Coronary artery (tissue), 2 donors: ENCODE measurements around the gene PIGV.
"Not testable (repeated sequence)": the region's sequence is repeated elsewhere in the genome, so short reads cannot be mapped to it uniquely, and the experiment has no call there.

Experiments used
- DNase-seq: peaks from one replicate; pipeline ENCODE4 v3.0.0-alpha.2; 2017; ENCODE audit warnings: low spot score
- H3K27ac ChIP-seq, 2 donors: fragments of 200-600 bp; sonication (generic); one replicate each; pipeline ENCODE4 v1.5.1; 2016 to 2019
- H3K4me3 ChIP-seq: fragments of 200-600 bp; sonication (generic); 2 replicates; pipeline ENCODE4 v1.5.1; 2016; ENCODE audit warnings: mild to moderate bottlenecking, moderate library complexity
- CTCF ChIP-seq: fragments of 200-600 bp; sonication (generic); IDR thresholded peaks from one replicate; pipeline ENCODE4 v1.5.1; 2019; ENCODE audit warnings: antibody characterized with exemption

The PIGV gene

GRCh38 chr1:26839779-26840178 is 52.0 kb downstream of the PIGV start:
- Histone ChIP-seq H3K27ac (no peak overlapping the region), H3K4me3 (no peak overlapping the region)
- no peak for DNase-seq
- TF ChIP-seq CTCF, result no peak

GRCh38 chr1:26844424-26845196 is 56.9 kb downstream of the PIGV start:
- DNase-seq, result no peak
- no peak for TF ChIP-seq CTCF
- Histone ChIP-seq H3K27ac (no peak overlapping the region), H3K4me3 (no peak overlapping the region)

GRCh38 chr1:26847826-26848225 is 60.1 kb downstream of the PIGV start:
- not testable (repeated sequence) for H3K27ac ChIP-seq

More at GRCh38 chr1:26847826-26848225, 60.1 kb downstream of the PIGV start:
- H3K4me3 ChIP-seq, DNase-seq: not testable (repeated sequence)
